Endothelial cell of umbilical vein (primary cell): Measurements from ENCODE around the gene ABCA7.

Experiments
- POLR2A ChIP-seq: IDR thresholded peaks from 2 replicates; pipeline ENCODE4 v1.6.1; 2012; ENCODE audit warnings: low read depth, mild to moderate bottlenecking, control low read depth, low read length
- TF ChIP-seq, protein P1 (sequence below), 2 donors: IDR thresholded peaks; 1 replicate in 1 of 2; 2 replicates in 1 of 2; pipeline ENCODE4 v1.5.1; 2011; ENCODE audit warnings: low read length in 2 of 2, mild to moderate bottlenecking in 2 of 2, moderate library complexity in 2 of 2, control low read depth in 1 of 2, inconsistent platforms in 1 of 2, low read depth in 1 of 2; ENCODE audit not compliant: insufficient read depth in 1 of 2; ENCODE audit errors: extremely low read depth in 1 of 2

DNA sequence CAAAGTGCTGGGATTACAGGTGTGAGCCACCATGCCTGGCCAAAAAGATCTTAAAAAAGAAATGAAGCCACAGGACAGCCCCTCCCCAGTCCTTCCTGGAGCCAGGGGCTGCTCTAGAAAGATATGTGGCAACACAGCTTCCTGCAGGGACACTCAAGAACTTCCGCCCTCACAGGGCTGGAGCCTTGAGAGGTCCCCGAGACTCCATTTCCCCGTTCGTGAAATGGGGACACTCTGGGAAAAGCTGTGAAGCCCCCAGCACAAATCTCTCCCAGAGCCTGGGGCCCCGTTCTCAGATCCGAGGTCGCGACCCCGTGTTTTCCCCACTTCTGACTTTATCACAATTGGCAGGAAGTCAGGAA is 61.4 kb downstream of the ABCA7 start:
- TF ChIP-seq, protein P1, sequence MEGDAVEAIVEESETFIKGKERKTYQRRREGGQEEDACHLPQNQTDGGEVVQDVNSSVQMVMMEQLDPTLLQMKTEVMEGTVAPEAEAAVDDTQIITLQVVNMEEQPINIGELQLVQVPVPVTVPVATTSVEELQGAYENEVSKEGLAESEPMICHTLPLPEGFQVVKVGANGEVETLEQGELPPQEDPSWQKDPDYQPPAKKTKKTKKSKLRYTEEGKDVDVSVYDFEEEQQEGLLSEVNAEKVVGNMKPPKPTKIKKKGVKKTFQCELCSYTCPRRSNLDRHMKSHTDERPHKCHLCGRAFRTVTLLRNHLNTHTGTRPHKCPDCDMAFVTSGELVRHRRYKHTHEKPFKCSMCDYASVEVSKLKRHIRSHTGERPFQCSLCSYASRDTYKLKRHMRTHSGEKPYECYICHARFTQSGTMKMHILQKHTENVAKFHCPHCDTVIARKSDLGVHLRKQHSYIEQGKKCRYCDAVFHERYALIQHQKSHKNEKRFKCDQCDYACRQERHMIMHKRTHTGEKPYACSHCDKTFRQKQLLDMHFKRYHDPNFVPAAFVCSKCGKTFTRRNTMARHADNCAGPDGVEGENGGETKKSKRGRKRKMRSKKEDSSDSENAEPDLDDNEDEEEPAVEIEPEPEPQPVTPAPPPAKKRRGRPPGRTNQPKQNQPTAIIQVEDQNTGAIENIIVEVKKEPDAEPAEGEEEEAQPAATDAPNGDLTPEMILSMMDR (IDR thresholded peaks at IDR 0.05; ENCODE audit: extremely low read depth in 1 of 2, insufficient read depth in 1 of 2, low read depth in 1 of 2, low read length in 2 of 2) = no peak
- no peak for TF ChIP-seq POLR2A
